Upper lobe of left lung (tissue), 4 donors: Measurements from ENCODE around the gene SCAMP2.

Source experiments
- EP300 ChIP-seq, 4 donors: sonication (generic); formaldehyde crosslinking; IDR thresholded peaks; one replicate each; pipeline ENCODE4 v1.5.1; 2017; ENCODE audit warnings: antibody characterized with exemption in 4 of 4, control low read depth in 2 of 4
- POLR2A ChIP-seq, 4 donors: fragments of 450-650 bp; IDR thresholded peaks; one replicate each; pipeline ENCODE4 v1.5.1; 2016 to 2017; ENCODE audit warnings: antibody characterized with exemption in 4 of 4, mild to moderate bottlenecking in 2 of 4
- POLR2AphosphoS5 ChIP-seq, 2 donors: sonication (generic); formaldehyde crosslinking; IDR thresholded peaks; one replicate each; pipeline ENCODE4 v1.5.1; 2017; ENCODE audit warnings: antibody characterized with exemption in 2 of 2
- TF ChIP-seq, protein P1 (sequence below), 6 experiments: fragments of 450-650 bp in 4 of 6; fragments of 200-600 bp in 2 of 6; sonication (generic) in 2 of 6; IDR thresholded peaks; one replicate each; pipeline ENCODE4 v1.5.1; 2016 to 2019; ENCODE audit warnings: antibody characterized with exemption in 6 of 6

- TF ChIP-seq, protein P1, sequence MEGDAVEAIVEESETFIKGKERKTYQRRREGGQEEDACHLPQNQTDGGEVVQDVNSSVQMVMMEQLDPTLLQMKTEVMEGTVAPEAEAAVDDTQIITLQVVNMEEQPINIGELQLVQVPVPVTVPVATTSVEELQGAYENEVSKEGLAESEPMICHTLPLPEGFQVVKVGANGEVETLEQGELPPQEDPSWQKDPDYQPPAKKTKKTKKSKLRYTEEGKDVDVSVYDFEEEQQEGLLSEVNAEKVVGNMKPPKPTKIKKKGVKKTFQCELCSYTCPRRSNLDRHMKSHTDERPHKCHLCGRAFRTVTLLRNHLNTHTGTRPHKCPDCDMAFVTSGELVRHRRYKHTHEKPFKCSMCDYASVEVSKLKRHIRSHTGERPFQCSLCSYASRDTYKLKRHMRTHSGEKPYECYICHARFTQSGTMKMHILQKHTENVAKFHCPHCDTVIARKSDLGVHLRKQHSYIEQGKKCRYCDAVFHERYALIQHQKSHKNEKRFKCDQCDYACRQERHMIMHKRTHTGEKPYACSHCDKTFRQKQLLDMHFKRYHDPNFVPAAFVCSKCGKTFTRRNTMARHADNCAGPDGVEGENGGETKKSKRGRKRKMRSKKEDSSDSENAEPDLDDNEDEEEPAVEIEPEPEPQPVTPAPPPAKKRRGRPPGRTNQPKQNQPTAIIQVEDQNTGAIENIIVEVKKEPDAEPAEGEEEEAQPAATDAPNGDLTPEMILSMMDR (IDR thresholded peaks at IDR 0.05) = no peak
- no peak for TF ChIP-seq POLR2A (IDR thresholded peaks at IDR 0.05)
- TF ChIP-seq POLR2AphosphoS5 (IDR thresholded peaks at IDR 0.05) = no peak
- no peak for TF ChIP-seq EP300 (IDR thresholded peaks at IDR 0.05)
Observed at GRCh38 chr15:74821790-74822158, 51.4 kb downstream of the SCAMP2 start.
